GM23338 (cell line): ENCODE results near the gene AKAP8L. TPM values are rescaled to one million over a fixed set of nuclear protein-coding genes. Genes with fewer than 3 reads are reported as not detected.

Experiments
- ATAC-seq: fragments of 200-7000 bp; cut with Tn5 transposase; 3 replicates; pipeline ENCODE4 v1.9.1; 2020
- DNase-seq: peaks from one replicate; pipeline ENCODE4 v3.0.0-alpha.2; 2015; ENCODE audit warnings: low spot score
- H2AFZ ChIP-seq: fragments of 200-600 bp; sonication (generic); 2 replicates; pipeline ENCODE4 v1.8.0; 2016; ENCODE audit warnings: antibody characterized with exemption, mild to moderate bottlenecking, moderate library complexity
- H3F3A ChIP-seq: fragments of 200-600 bp; sonication (generic); replicated peaks from 2 replicates; pipeline ENCODE4 v1.8.0; 2017; ENCODE audit warnings: antibody characterized with exemption, mixed run types, low read depth
- H3K27ac ChIP-seq: fragments of 200-600 bp; sonication (generic); 2 replicates; pipeline ENCODE4 v1.6.1; 2016; ENCODE audit warnings: low read depth
- H3K27me3 ChIP-seq: fragments of 200-600 bp; sonication (generic); 2 replicates; pipeline ENCODE4 v1.8.0; 2016; ENCODE audit warnings: mild to moderate bottlenecking, mixed run types, moderate library complexity; ENCODE audit not compliant: insufficient read depth
- H3K36me3 ChIP-seq: fragments of 200-600 bp; sonication (generic); 2 replicates; pipeline ENCODE4 v1.8.0; 2016; ENCODE audit warnings: mild to moderate bottlenecking; ENCODE audit not compliant: insufficient read depth
- H3K4me1 ChIP-seq: fragments of 200-600 bp; sonication (generic); 2 replicates; pipeline ENCODE4 v1.8.0; 2016; ENCODE audit warnings: mild to moderate bottlenecking, moderate library complexity; ENCODE audit not compliant: insufficient read depth
- H3K4me2 ChIP-seq: fragments of 200-600 bp; sonication (generic); 2 replicates; pipeline ENCODE4 v1.7.1; 2017; ENCODE audit warnings: mixed run types
- H3K4me3 ChIP-seq: fragments of 200-600 bp; sonication (generic); 2 replicates; pipeline ENCODE4 v1.6.1; 2016; ENCODE audit warnings: mixed run types
- H3K79me2 ChIP-seq: fragments of 200-600 bp; sonication (generic); replicated peaks from 2 replicates; pipeline ENCODE4 v1.8.0; 2017; ENCODE audit warnings: mild to moderate bottlenecking; ENCODE audit not compliant: insufficient read depth
- H3K9me2 ChIP-seq: fragments of 200-600 bp; sonication (generic); 2 replicates; pipeline ENCODE4 v1.8.0; 2017; ENCODE audit not compliant: insufficient read depth
- H4K20me1 ChIP-seq: fragments of 200-600 bp; sonication (generic); replicated peaks from 2 replicates; pipeline ENCODE4 v1.8.0; 2017; ENCODE audit warnings: mild to moderate bottlenecking; ENCODE audit not compliant: insufficient read depth
- H3K27ac Mint-ChIP-seq: 2 replicates; pipeline ENCODE4 v1.8.0; 2020; ENCODE audit warnings: inconsistent platforms, mild to moderate bottlenecking, moderate library complexity, mixed read lengths
- H3K27me3 Mint-ChIP-seq: 3 replicates; pipeline ENCODE4 v1.8.0; 2022; ENCODE audit warnings: low read depth, mild to moderate bottlenecking, moderate library complexity, mixed read lengths, inconsistent platforms; ENCODE audit not compliant: insufficient read depth, poor library complexity
- H3K36me3 Mint-ChIP-seq: 3 replicates; pipeline ENCODE4 v1.8.0; 2021; ENCODE audit warnings: low read depth, mild to moderate bottlenecking, inconsistent platforms, moderate library complexity, mixed read lengths
- H3K4me1 Mint-ChIP-seq: 3 replicates; pipeline ENCODE4 v1.8.0; 2020; ENCODE audit warnings: mild to moderate bottlenecking, inconsistent platforms, mixed read lengths
- H3K4me3 Mint-ChIP-seq: 3 replicates; pipeline ENCODE4 v1.8.0; 2021; ENCODE audit warnings: moderate library complexity, mild to moderate bottlenecking, inconsistent platforms, mixed read lengths
- H3K9me3 Mint-ChIP-seq: 3 replicates; pipeline ENCODE4 v1.8.0; 2020; ENCODE audit warnings: moderate library complexity, mild to moderate bottlenecking, inconsistent platforms, mixed read lengths
- CREB1 ChIP-seq: fragments of 250-450 bp; sonication (Bioruptor Pico); IDR thresholded peaks from 2 replicates; pipeline ENCODE4 v1.5.0; 2020; ENCODE audit warnings: low read depth, mild to moderate bottlenecking, moderate library complexity
- CTCF ChIP-seq, 2 experiments: fragments of 200-600 bp in 1 of 2; sonication (generic) in 1 of 2; conservative IDR thresholded peaks; 2 replicates each; pipeline versions ENCODE4 v1.5.1 to v1.6.1; 2016 to 2017; ENCODE audit warnings: antibody characterized with exemption in 2 of 2, low read depth in 2 of 2, mild to moderate bottlenecking in 2 of 2, moderate library complexity in 1 of 2
- ETS1 ChIP-seq: IDR thresholded peaks from 2 replicates; pipeline ENCODE4 v1.6.1; 2016; ENCODE audit warnings: antibody characterized with exemption
- EZH2 ChIP-seq: fragments of 200-600 bp; sonication (generic); IDR thresholded peaks from one replicate; pipeline ENCODE4 v1.8.0; 2017; ENCODE audit warnings: antibody characterized with exemption, mild to moderate bottlenecking, low read depth; ENCODE audit not compliant: unreplicated experiment
- EZH2phosphoT487 ChIP-seq: fragments of 200-600 bp; sonication (generic); IDR thresholded peaks from one replicate; pipeline ENCODE4 v1.8.1; 2018; ENCODE audit warnings: antibody characterized with exemption; ENCODE audit not compliant: unreplicated experiment
- POLR2AphosphoS5 ChIP-seq: IDR thresholded peaks from 2 replicates; pipeline ENCODE4 v1.6.1; 2016; ENCODE audit warnings: antibody characterized with exemption, low read depth
- REST ChIP-seq: IDR thresholded peaks from one replicate; pipeline ENCODE4 v1.6.1; 2018; ENCODE audit warnings: antibody characterized with exemption; ENCODE audit not compliant: unreplicated experiment
- STAT1 ChIP-seq: IDR thresholded peaks from one replicate; pipeline ENCODE4 v1.6.1; 2016; ENCODE audit warnings: antibody characterized with exemption; ENCODE audit not compliant: unreplicated experiment
- ZNF114 ChIP-seq: fragments of 250-450 bp; sonication (Bioruptor Pico); IDR thresholded peaks from 2 replicates; pipeline ENCODE4 v1.5.0; 2020; ENCODE audit warnings: mild to moderate bottlenecking, moderate library complexity
- ZNF331 ChIP-seq: fragments of 250-450 bp; sonication (Bioruptor Pico); IDR thresholded peaks from 2 replicates; pipeline ENCODE4 v1.5.0; 2020; ENCODE audit warnings: low read depth, mild to moderate bottlenecking, moderate library complexity
- ZNF462 ChIP-seq: fragments of 250-450 bp; sonication (Bioruptor Pico); IDR thresholded peaks from 2 replicates; pipeline ENCODE4 v1.5.0; 2020; ENCODE audit warnings: mild to moderate bottlenecking, moderate library complexity
- polyA plus RNA-seq: library from polyadenylated mRNA; unstranded; fragments of >200 nt; fragmentation: Nextera tagmentation; extraction: Ambion mirVana; gene quantifications from 2 replicates; pipeline ENCODE4 v1.2.1, GENCODE V29; 2016
- total RNA-seq: library from RNA; depleted of rRNA; stranded (reverse); fragments of >200 nt; shearing (Covaris generic); gene quantifications from 2 replicates; pipeline ENCODE4 v1.2.3, GENCODE V29; 2014

AKAP8L gene
- total and polyA plus RNA-seq, 2 experiments from 2014 or later = 78.8 to 165 TPM

- TF ChIP-seq ZNF462 (CRISPR knock-in tag) = no peak
- TF ChIP-seq POLR2AphosphoS5 = no peak
Observed at GRCh38 chr19:15438577-15438976, 19.8 kb upstream of the AKAP8L start (continued).

GRCh38 chr19:15438124-15438496 lies 19.3 kb upstream of the AKAP8L start:
- Mint-ChIP-seq H3K4me1 (peaks cover 5% of the 10 kb centered on the region; the same call in 2 of the 3 replicates), H3K4me3 (no peak overlapping the region), H3K36me3 (no peaks in the 10 kb centered on the region), H3K27ac (no peak overlapping the region), H3K27me3 (peaks cover 3% of the 10 kb centered on the region), H3K9me3 (no peaks in the 10 kb centered on the region)
- H3K27me3 ChIP-seq = no peaks in the 10 kb centered on the region
- H3K4me3 ChIP-seq = no peak overlapping the region
- no peaks in the 10 kb centered on the region for H3K36me3 ChIP-seq
- H3K4me1 ChIP-seq = no peaks in the 10 kb centered on the region
- H2AFZ ChIP-seq = no peak overlapping the region
- H3K4me2 ChIP-seq = no peak overlapping the region
- DNase-seq (no peak), ATAC-seq (no peak)
- no peaks in the 10 kb centered on the region for H4K20me1 ChIP-seq
- H3K79me2 ChIP-seq = no peaks in the 10 kb centered on the region
- no peaks in the 10 kb centered on the region for H3K9me2 ChIP-seq
- no peak overlapping the region for H3K27ac ChIP-seq
- peaks cover 4% of the 10 kb centered on the region; the same call in 1 of the 2 replicates for H3F3A ChIP-seq
- TF ChIP-seq STAT1 = no peak
- TF ChIP-seq CREB1 (CRISPR knock-in tag) = no peak
- no peak for TF ChIP-seq CTCF (conservative IDR thresholded peaks at IDR 0.05; ENCODE audit: low read depth in 2 of 2)
- no peak for TF ChIP-seq ETS1
- no peak for TF ChIP-seq EZH2
- no peak for TF ChIP-seq POLR2AphosphoS5
- no peak for TF ChIP-seq ZNF331 (CRISPR knock-in tag)
- no peak for TF ChIP-seq REST
- TF ChIP-seq EZH2phosphoT487 = no peak
- no peak for TF ChIP-seq ZNF114 (CRISPR knock-in tag)
